ENCODE data around the gene CCPG1.

DNA sequence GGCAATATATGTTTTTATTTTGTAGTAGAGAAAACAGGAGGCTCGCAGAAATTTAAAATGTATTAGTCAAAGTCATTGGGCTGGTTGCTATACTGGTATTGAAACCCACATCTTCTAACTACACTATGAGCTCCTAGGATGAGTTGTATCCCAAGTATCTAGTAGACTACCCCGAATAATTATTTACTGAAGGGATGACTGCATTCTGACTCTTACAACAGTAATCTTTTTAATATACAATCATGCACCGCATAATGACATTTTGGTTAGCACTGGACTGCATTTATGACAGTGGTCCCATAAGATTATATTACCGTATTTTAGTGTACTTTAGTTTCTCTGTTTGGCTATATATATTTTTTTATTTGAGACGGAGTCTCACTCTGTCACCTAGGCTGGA, 73.8 kb downstream of the CCPG1 start:
- TF ChIP-seq CTCF (IDR thresholded peaks at IDR 0.05) (no peak), POLR2A (IDR thresholded peaks at IDR 0.05) (no peak), EP300 (IDR thresholded peaks at IDR 0.05) (no peak), POLR2AphosphoS5 (IDR thresholded peaks at IDR 0.05) (no peak)
